ENCODE data around the gene TRAPPC10.
"Not testable (repeated sequence)": the region's sequence is repeated elsewhere in the genome, so short reads cannot be mapped to it uniquely, and the experiment has no call there.

- TF ChIP-seq CTCF, POLR2A (IDR thresholded peaks at IDR 0.05): not testable (repeated sequence)
These were observed 131.3 kb downstream of the TRAPPC10 start for GRCh38 chr21:44143380-44143779.
